Common myeloid progenitor, CD34-positive (primary cell): ENCODE data around the gene TCF23. TPM values are rescaled to one million over a fixed set of nuclear protein-coding genes. Genes with fewer than 3 reads are reported as not detected.

Experiments
- CTCF ChIA-PET: fragments of 350-600 bp; sonication (Branson Sonifier 250); formaldehyde crosslinking; loops from one replicate; lab custom pipeline; 2021; ENCODE audit warnings: antibody characterized with exemption; lab: Charles Lee
- POLR2A ChIA-PET: fragments of 350-600 bp; sonication (Branson Sonifier 250); formaldehyde crosslinking; loops from one replicate; lab custom pipeline; 2021; ENCODE audit warnings: antibody characterized with exemption; lab: Charles Lee
- DNase-seq, 3 donors: peaks; one replicate each; pipeline versions ENCODE4 v3.0.0 to v3.0.0-alpha.2; 2013
- H3K27ac ChIP-seq, 2 experiments: 1 replicate in 1 of 2; 2 replicates in 1 of 2; pipeline ENCODE4 v1.7.0; 2013; ENCODE audit warnings: inconsistent platforms in 2 of 2, low read length in 2 of 2, mild to moderate bottlenecking in 2 of 2, low read depth in 1 of 2, moderate library complexity in 1 of 2; ENCODE audit not compliant: severe bottlenecking in 2 of 2, insufficient read depth in 1 of 2, poor library complexity in 1 of 2
- H3K27me3 ChIP-seq, 5 experiments: replicated peaks in 2 of 5; 1 replicate in 3 of 5; 2 replicates in 2 of 5; pipeline versions ENCODE4 v1.6.1 to v1.7.0; 2013; ENCODE audit warnings: low read length in 4 of 5, mild to moderate bottlenecking in 2 of 5, moderate library complexity in 2 of 5, inconsistent platforms in 1 of 5; ENCODE audit not compliant: insufficient read depth in 5 of 5, control insufficient read depth in 4 of 5
- H3K36me3 ChIP-seq, 4 experiments: 1 replicate in 2 of 4; 2 replicates in 2 of 4; pipeline versions ENCODE4 v1.6.1 to v1.7.0; 2013; ENCODE audit warnings: low read length in 3 of 4, control low read depth in 1 of 4, mild to moderate bottlenecking in 1 of 4; ENCODE audit not compliant: control insufficient read depth in 4 of 4, insufficient read depth in 4 of 4
- H3K4me1 ChIP-seq, 4 experiments: 1 replicate in 3 of 4; 2 replicates in 1 of 4; pipeline versions ENCODE4 v1.6.1 to v1.7.1; 2013; ENCODE audit warnings: low read length in 3 of 4, mild to moderate bottlenecking in 3 of 4, control low read depth in 1 of 4, inconsistent platforms in 1 of 4, moderate library complexity in 1 of 4; ENCODE audit not compliant: control insufficient read depth in 4 of 4, insufficient read depth in 4 of 4; ENCODE audit errors: control extremely low read depth in 1 of 4
- H3K4me3 ChIP-seq, 7 experiments: 1 replicate in 4 of 7; 2 replicates in 3 of 7; pipeline versions ENCODE4 v1.5.1 to v1.7.0; 2013; ENCODE audit warnings: mild to moderate bottlenecking in 7 of 7, low read length in 6 of 7, moderate library complexity in 6 of 7, inconsistent platforms in 2 of 7, low read depth in 2 of 7, control low read depth in 1 of 7; ENCODE audit not compliant: insufficient read depth in 4 of 7, control insufficient read depth in 1 of 7; ENCODE audit errors: extremely low read depth in 1 of 7
- H3K9me3 ChIP-seq, 5 experiments: 1 replicate in 4 of 5; 2 replicates in 1 of 5; pipeline versions ENCODE4 v1.6.1 to v1.7.1; 2013; ENCODE audit warnings: low read length in 4 of 5, mild to moderate bottlenecking in 2 of 5, inconsistent platforms in 1 of 5, low read depth in 1 of 5, moderate library complexity in 1 of 5; ENCODE audit not compliant: control insufficient read depth in 4 of 5, insufficient read depth in 2 of 5; ENCODE audit errors: control extremely low read depth in 1 of 5
- WGBS: methylation state at CpG from one replicate; pipeline ENCODE4 v1.1.5; 2013; ENCODE audit not compliant: insufficient coverage; 5-methylcytosine and 5-hydroxymethylcytosine counted together
- polyA plus RNA-seq: library from polyadenylated mRNA; unstranded; fragments of 120-200 nt; gene quantifications from one replicate; pipeline ENCODE4 v1.2.1, GENCODE V29; 2013

Gene TCF23
- polyA plus RNA-seq: not detected

- Histone ChIP-seq H3K4me3 (no peak within 1 kb of the TSS), H3K9me3 (no peaks in the 10 kb centered on the region), H3K36me3 (no peaks in the 10 kb centered on the region), H3K27ac (no peak within 1 kb of the TSS), H3K4me1 (no peaks in the 10 kb centered on the region), H3K27me3 (peaks cover 0 to 5% (median 0%) of the 10 kb centered on the region in 5 experiments)
- ChIA-PET POLR2A (no interaction called here), CTCF (interaction anchor here (1.2 to 1.5 kb wide), 2 partner anchors 11 to 52 kb away, joined by 5 read pairs; no protein-coding TSS in a partner anchor)
- DNase-seq: no peak
- WGBS: 95% methylated on average over 12 of the region's 12 CpGs
These were observed at the start of gene TCF23 for GRCh38 chr2:27148801-27149439. TCF23 (plus strand) TSS chr2:27149004; CDS start chr2:27149134, 130 bp downstream.

GRCh38 chr2:27099334-27099955 is 49.4 kb upstream of the TCF23 start:
- H3K36me3 ChIP-seq: peaks cover 0 to 8% (median 3%) of the 10 kb centered on the region in 4 experiments
- POLR2A ChIA-PET: no interaction called here
- no peak for DNase-seq
- H3K27me3 ChIP-seq: no peaks in the 10 kb centered on the region
- no peak overlapping the region for H3K4me3 ChIP-seq
- CTCF ChIA-PET: interaction anchor here (0.6 to 8.2 kb wide), 18 partner anchors 8 to 223 kb away, joined by 3 to 97 read pairs (median 4); partner anchors contain the start of genes ABHD1 and PREB
- H3K27ac ChIP-seq: no peak overlapping the region
- WGBS: 97% methylated on average over 14 of the region's 19 CpGs
- H3K9me3 ChIP-seq: no peaks in the 10 kb centered on the region
- H3K4me1 ChIP-seq: peaks cover 0 to 12% (median 10%) of the 10 kb centered on the region in 4 experiments

- WGBS: 94% methylated on average over 10 of the region's 10 CpGs
- DNase-seq: no peak
- Histone ChIP-seq H3K27me3 (no peaks in the 10 kb centered on the region), H3K27ac (no peak overlapping the region), H3K4me3 (no peak overlapping the region), H3K4me1 (peaks cover 0 to 12% (median 10%) of the 10 kb centered on the region in 4 experiments), H3K9me3 (no peaks in the 10 kb centered on the region), H3K36me3 (peaks cover 0 to 8% (median 3%) of the 10 kb centered on the region in 4 experiments)
- ChIA-PET POLR2A (no interaction called here), CTCF (interaction anchor here (1.2 to 8.2 kb wide), 12 partner anchors 8 to 203 kb away, joined by 3 to 97 read pairs (median 5); partner anchors contain the start of genes ABHD1 and PREB)
These were observed 48.8 kb upstream of the TCF23 start for GRCh38 chr2:27100036-27100435.

- no peak for DNase-seq
- Histone ChIP-seq H3K27ac (no peak overlapping the region), H3K27me3 (no peaks in the 10 kb centered on the region), H3K36me3 (peaks cover 0 to 8% (median 3%) of the 10 kb centered on the region in 4 experiments), H3K4me3 (no peak overlapping the region), H3K4me1 (no peaks in the 10 kb centered on the region), H3K9me3 (no peaks in the 10 kb centered on the region)
- WGBS: 100% methylated on average over 3 of the region's 5 CpGs
- POLR2A ChIA-PET: no interaction called here
- CTCF ChIA-PET: interaction anchor here (0.8 to 8.2 kb wide), 11 partner anchors 10 to 182 kb away, joined by 3 to 97 read pairs (median 5); partner anchors contain the start of genes ABHD1 and PREB
These were observed 46.5 kb upstream of the TCF23 start for GRCh38 chr2:27102329-27102728.

- no peak overlapping the region for H3K27ac ChIP-seq
- POLR2A ChIA-PET: no interaction called here
These were observed 42.8 kb upstream of the TCF23 start for GRCh38 chr2:27105981-27106380.

GRCh38 chr2:27108221-27108620 is 40.6 kb upstream of the TCF23 start:
- WGBS: no CpG with 5 or more reads among the region's 2 CpGs
- no peak for DNase-seq
- POLR2A ChIA-PET: no interaction called here

More at GRCh38 chr2:27105981-27106380, 42.8 kb upstream of the TCF23 start:
- no peak for DNase-seq
- H3K4me1 ChIP-seq: no peaks in the 10 kb centered on the region
- H3K4me3 ChIP-seq: no peak overlapping the region
- H3K27me3 ChIP-seq: no peaks in the 10 kb centered on the region
- peaks cover 0 to 8% (median under 1%) of the 10 kb centered on the region in 4 experiments for H3K36me3 ChIP-seq
- 100% methylated on average over 3 of the region's 3 CpGs for WGBS
- CTCF ChIA-PET: interaction anchor here (0.9 to 1.7 kb wide), 5 partner anchors 9 to 64 kb away, joined by 3 to 5 read pairs (median 3); no protein-coding TSS in a partner anchor
- H3K9me3 ChIP-seq: no peaks in the 10 kb centered on the region

More at GRCh38 chr2:27108221-27108620, 40.6 kb upstream of the TCF23 start:
- Histone ChIP-seq H3K4me3 (no peak overlapping the region), H3K4me1 (no peaks in the 10 kb centered on the region), H3K27me3 (no peaks in the 10 kb centered on the region), H3K9me3 (no peaks in the 10 kb centered on the region), H3K27ac (no peak overlapping the region), H3K36me3 (no peaks in the 10 kb centered on the region)
- CTCF ChIA-PET: interaction anchor here (1.1 kb wide), 1 partner anchor 9 kb away, joined by 4 read pairs; no protein-coding TSS in a partner anchor
